Measurements from ENCODE around the gene PRKG1. TPM values are rescaled to one million over a fixed set of nuclear protein-coding genes. Genes with fewer than 3 reads are reported as not detected.

PRKG1 gene
- total RNA-seq, 2 donors from 2014 or later = 17.8 to 31.1 TPM

MicroRNA genes within 50 kb of the gene (microRNA counts, 767-probe panel; counts per million panel counts)
- microRNA hsa-miR-605 = 0 to 31.0 counts per million in 2 donors

Small RNA genes within 50 kb of the gene (microRNA-seq; reads per million reads assigned to microRNA genes)
- gene MIR605 (ENCODE audit: borderline number of aligned reads in 2 of 2, borderline replicate concordance in 1 of 2) = 2.8 to 3.5 reads per million in 2 donors

Other genes starting within 250 kb of the PRKG1 start
- gene A1CF, start 188.9 kb upstream of the PRKG1 start, total RNA-seq = not detected

Data from right atrium auricular region (tissue), 2 donors.